HG03159 (cell line): Measurements from ENCODE around the gene TSPAN17.
"Not testable (repeated sequence)": the region's sequence is repeated elsewhere in the genome, so short reads cannot be mapped to it uniquely, and the experiment has no call there.

ENCODE experiments used
- ATAC-seq: cut with Tn5 transposase; IDR thresholded peaks from one replicate; pipeline ENCODE4 v1.9.1; 2021; ENCODE audit warnings: mild to moderate bottlenecking, moderate library complexity; ENCODE audit not compliant: unreplicated experiment

Gene TSPAN17

GRCh38 chr5:176676361-176676824, 29.1 kb downstream of the TSPAN17 start:
- peak; percentile 59 for ATAC-seq

DNA sequence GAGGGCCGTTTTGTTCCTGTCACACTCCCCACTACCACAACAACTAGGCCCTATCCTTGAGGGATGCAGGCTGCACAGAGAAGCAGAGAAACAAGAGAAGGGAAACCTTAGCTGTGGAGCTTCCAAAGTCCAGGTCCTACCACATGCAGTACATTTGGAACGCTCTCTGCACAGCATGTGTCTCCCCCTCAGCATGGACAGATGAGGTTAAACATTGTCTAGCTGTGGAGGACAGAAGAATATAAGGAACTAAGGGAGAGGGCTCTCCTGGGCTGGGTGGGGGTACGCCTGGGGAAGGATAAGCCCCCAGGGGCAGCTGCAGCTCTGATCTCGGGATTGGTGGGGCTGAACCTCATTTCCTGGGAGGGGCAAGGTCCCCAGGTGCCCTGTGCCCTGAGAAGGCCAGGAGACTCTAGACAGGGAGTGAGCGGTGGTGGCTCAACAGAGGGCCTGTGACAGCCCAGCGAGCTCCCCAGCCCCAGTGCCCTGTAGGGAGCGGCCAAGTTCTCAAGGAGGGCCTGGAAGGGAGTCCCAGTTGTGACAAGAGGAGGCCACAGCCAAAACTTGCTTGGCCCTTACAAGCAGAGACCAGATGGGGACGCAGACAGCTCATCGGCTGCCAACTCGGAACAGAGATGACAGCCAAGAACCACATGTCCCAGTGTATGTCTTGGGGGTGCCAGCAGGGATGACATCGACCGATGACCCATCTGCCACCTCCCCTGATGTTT, 30.1 kb downstream of the TSPAN17 start:
- ATAC-seq: no peak

DNA sequence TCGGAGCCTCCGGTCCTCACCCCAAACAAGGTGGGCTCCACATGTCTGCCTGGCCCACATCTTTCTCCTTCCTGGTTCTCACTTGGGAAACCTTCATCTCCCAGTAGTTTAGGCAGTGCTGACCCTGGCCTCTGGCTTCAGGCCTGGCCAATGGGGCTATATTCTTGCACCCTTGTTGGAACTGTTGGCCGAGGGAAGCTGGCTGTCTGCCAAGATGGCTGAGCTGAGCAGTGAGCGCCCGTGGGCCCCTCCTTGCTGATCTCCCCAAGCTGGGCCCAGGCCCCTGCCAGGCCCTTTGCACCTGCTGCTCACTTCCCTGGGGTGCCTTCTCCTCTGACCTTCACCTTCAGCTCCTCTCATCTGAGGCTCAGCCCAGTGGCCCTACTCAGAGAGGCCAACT, 31.3 kb downstream of the TSPAN17 start:
- no peak for ATAC-seq

GRCh38 chr5:176679365-176680225, 32.3 kb downstream of the TSPAN17 start:
- ATAC-seq: no peak

DNA sequence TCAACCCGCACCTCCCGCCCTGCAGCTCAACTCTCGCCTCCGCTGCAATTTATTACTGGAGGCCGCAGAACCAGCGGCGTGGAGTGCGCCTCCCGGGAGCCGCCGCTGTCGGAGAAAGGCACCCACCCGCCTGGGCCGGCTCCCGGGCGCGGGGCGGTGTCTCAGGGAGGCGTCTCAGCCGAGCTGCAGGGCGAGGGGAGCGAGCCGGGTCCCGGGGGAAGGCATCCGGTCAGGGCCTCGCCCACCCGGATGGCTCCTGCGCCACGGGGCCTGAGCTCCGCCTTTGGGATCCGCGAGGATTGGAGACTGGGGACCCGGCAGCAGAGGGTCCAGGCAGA, 32.9 kb downstream of the TSPAN17 start:
- ATAC-seq: no peak

DNA sequence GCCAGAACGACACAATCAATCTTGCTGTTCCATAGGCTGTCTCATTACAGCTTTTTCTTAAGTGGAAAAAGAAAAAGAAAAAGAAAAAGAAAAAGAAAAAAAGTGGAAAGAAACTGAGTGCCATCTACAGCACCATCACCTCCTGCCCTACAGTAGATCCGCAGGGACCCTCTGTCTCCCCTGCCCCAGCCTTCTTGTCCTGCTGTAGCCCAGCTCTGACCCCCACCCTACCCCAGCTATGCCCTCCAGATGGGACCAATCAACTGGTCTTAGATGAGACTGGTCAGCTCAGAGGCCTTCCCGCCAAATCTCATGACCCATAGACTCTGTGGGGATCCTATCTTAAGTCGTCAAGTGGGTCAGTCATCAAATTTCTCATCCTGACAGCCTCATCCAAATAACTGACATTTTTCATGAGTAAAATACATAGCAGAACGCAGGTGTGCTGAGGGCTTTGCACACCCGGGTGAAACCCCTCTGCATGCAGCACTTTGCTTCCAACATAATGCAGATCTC, 34.8 kb downstream of the TSPAN17 start:
- no peak for ATAC-seq

DNA sequence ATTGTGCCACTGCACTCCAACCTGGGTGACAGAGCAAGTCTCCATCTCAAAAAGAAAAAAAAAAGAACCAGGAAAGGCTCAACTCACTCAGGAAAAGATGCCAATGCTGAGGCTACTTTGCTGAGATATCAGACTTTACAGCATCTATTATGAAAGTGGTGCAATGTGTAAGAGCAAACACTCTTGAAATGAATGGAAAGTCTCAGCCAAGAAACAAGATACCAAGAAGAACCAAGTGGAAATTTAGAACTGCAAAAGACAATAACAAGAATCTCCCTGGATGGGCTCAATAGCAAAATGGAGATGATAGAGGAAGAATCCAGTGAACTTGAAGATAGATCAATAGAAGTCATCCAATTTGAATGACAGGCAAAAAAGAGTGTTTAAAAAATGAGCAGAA, 37.7 kb downstream of the TSPAN17 start:
- no peak for ATAC-seq

- no peak for ATAC-seq
Measured at GRCh38 chr5:176687247-176687646, 40.0 kb downstream of the TSPAN17 start.

DNA sequence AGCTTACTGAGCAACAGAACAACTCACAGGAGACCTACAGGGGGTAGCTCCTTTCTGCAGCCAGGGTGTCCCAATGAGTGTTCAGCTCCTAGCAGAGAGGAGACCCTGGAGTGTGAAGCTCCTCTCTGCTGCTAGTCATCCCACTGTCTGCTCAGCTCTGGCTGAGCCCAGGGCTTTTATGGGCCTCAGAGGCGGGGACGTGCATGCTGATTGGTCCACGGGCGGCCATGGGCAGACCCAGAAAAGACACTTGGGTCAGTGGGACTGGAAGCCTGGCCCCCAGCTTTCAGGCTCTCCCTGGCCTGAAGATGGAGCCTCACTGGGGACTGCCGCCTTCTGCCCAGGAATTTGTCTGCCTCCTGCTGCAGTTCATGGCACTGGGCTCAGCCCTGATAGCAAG, 40.6 kb downstream of the TSPAN17 start:
- ATAC-seq: no peak

DNA sequence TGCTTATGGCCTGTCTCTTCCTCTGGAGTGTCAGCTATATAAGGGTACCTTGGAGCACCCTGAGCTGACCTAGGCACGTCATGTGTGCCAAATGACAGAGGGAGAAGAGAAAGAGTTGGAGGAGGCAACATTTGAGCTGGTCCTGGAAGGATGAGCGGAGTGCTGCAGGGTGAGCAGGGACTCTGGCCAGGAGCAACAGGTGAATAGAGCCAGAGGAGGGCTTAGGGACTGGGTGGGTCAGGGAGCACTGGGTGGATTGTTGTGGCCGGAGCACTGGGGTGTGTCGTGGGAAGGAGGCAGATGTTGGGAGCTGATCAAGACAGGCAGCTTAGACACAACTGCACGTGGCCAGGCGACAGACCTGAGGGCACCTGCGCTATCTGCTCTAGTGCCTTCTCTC, 43.6 kb downstream of the TSPAN17 start:
- ATAC-seq: no peak

- ATAC-seq: no peak
Measured at GRCh38 chr5:176691524-176691923, 44.2 kb downstream of the TSPAN17 start.

DNA sequence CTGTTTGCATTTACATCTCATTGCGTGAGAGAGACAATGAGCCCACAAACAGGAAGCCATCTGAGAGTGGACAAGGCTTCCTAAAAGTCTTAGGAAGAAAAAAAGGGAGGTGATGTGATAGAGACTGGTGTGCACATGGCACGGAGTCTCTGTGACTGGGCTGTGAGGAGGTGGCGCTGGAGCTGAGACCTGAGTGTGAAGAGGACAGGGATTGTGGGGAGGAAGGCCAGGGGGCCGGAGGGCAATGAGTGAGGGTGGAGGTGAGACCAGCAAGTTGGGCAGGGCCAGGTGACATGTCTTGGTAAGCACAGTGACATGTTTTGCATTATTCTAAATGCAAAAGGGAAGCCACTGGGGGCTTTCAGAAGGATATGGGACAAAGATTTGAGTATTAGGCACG, 45.0 kb downstream of the TSPAN17 start:
- no peak for ATAC-seq

DNA sequence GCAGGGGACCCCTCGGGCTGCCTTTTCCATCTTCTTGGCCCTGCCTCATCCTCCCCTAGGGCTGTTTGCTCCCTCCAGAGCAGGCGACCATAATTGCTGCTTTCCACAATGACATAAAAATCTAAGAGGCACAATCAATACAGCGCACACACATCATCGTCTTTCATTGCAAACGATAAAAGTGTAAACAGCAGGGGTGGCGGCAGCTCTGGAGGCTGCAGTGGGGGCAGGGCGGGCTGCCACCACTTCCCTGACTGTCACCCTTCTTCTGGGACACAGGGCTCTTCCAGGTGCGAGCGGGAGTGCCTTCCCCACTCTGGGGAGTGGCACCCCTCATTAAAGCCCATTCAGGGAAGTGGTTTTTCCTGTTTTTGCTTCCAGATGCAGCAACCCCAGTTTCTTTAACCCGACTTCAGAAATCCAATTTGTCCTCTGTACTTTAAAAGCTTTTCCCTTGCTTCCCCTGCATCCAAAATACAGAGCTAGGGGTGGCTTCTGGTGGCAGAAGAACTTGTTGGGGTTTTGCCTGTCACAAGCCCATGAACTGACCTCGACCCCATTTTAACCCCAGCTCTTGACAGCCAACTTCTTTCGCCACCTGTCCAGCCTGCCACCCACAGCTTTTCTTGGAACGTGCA, 45.7 kb downstream of the TSPAN17 start:
- ATAC-seq: no peak

DNA sequence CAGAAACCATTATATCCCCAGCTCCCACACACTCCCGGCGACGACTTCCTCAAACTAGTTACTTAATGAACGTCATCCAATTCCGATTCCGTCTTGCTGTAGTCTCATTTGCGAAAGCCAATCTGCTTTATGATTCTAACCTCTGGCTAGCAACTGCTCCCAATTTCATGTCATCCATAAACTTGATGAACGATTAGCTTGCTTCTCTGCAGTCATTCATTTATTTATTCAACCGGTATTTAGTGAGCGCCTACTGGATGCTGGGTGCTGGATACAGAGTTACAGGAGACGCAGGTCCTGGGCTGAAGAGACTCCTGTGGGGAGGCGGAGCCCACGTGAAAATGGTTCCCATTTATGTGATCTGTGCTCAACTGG, 46.2 kb downstream of the TSPAN17 start:
- no peak for ATAC-seq

DNA sequence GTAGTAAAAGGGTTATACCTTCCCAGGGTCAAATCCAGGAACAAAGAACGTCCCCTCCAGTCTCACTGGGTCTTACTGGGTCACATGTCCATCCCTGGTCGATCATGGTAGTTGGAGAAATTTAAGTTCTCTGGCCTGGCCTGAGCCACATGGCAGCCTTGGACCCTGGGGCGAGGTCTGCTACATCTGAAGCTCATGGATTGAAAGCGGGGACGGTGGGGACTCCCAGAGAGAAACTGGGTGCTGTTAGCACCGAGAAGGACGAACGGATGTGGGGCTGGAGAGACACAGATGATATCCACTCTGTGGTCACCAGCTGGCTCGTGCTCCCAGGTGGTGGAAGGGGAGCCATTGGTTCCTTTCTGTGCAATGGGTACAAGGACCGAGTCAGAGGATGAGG, 46.9 kb downstream of the TSPAN17 start:
- ATAC-seq: no peak

DNA sequence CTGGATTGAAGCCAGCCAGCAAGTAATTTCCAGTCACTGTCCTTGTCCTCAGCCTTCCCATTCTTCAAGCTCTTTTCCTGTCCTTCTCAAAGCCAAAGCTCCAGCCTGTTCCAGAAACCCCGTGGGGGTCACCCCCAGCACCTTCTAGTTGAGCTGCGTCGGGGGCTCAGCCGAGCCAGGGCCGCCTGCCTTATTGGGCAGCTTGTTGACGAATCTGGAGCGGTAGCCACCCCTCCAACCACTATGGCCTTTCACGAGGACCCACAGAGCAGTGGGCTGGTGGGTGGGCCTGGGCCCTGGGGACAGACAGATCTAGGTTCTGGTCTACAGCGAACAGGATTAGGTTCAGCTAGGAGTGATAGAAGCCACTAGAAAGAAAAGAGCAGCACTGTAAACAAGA, 47.3 kb downstream of the TSPAN17 start:
- ATAC-seq: no peak

GRCh38 chr5:176695073-176695472, 47.8 kb downstream of the TSPAN17 start:
- ATAC-seq: no peak

- no peak for ATAC-seq
Measured at GRCh38 chr5:176697267-176697933, 50.1 kb downstream of the TSPAN17 start.

DNA sequence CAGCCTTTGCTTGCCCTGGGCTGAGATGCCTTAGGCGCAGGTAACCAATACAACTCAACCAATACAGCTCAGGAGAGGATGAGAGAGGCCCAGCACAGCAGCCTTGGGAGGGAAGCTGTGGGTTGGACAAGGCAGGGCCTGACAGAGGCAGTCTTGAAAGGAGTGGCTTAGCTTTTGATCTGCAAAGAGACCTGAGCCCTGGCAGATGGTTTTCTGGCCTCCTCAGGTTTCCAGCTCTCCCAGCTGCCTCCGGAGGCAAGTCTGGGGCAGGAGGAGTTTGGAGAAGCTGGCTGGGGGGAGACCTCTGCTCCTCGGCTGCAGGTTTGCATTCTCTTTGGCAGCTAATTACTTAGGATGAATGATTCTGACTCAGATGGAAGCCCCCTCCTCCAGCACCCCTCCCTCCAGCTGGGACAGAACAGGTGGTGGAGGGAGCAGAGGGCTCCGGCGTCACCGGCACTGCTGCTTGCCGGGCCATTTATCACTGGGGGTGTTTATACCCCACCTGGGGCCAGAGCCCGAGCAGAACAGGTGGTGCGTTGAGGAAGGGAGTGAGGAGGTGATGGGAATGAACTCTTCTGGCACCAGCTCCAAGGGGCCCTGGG, 50.8 kb downstream of the TSPAN17 start:
- ATAC-seq: no peak

DNA sequence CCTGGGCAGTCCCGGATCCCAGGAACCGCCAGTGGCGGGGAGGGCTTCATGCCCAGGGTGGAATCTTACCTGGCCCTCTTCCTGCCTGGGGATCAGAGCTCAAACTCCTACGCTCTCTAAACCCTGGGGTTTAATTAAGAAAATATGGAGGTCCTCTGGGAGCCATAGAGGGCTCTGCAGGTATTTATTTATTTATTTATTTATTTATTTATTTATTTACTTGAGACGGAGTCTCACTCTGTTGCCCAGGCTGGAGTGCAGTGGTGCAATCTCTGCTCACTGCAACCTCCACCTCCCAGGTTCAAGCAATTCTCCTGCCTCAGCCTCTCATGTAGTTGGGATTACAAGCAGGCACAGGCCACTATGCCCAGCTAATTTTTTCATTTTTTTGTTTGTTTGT, 52.2 kb downstream of the TSPAN17 start:
- ATAC-seq: not testable (repeated sequence)
